ENCODE measurements around the gene EXD1.
"Not testable (repeated sequence)": the region's sequence is repeated elsewhere in the genome, so short reads cannot be mapped to it uniquely, and the experiment has no call there.

The EXD1 gene

DNA sequence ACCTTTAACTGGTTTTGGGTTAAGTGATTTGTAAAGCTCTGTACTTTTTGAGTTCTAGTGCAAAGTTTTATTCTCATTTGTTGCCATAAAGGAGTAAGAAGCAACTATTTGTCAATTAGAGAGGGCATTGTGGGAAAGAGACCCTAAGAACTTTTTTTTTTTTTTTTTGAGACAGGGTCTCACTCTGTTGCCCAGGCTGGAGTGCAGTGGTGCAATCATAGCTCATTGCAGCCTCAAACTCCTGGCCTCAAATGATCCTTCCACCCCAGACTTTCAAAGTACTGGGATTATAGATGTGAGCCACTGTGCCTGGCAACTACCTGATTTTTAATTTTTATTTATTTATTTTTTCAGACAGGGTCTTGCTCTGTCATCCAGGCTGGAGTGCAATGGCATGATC is 5.4 kb upstream of the EXD1 start:
- H3K27me3 ChIP-seq (replicated peaks; ENCODE audit: insufficient read depth, low read length), result no peaks in the 10 kb centered on the region
- H3K9me3 ChIP-seq (replicated peaks; ENCODE audit: insufficient read depth, low read length), result no peaks in the 10 kb centered on the region
- no peak overlapping the region for H3K27ac ChIP-seq (ENCODE audit: low read length)
- no peak overlapping the region for H2AFZ ChIP-seq (ENCODE audit: low read length)
- H3K36me3 ChIP-seq (replicated peaks; ENCODE audit: insufficient read depth, low read length), result no peaks in the 10 kb centered on the region
- no peak for DNase-seq
- peaks cover 41% of the 10 kb centered on the region for H3K79me2 ChIP-seq (ENCODE audit: low read length)
- no peaks in the 10 kb centered on the region for H4K20me1 ChIP-seq (ENCODE audit: insufficient read depth, low read length)
- no peak overlapping the region for H3K4me2 ChIP-seq (ENCODE audit: low read depth, low read length)
- H3F3A ChIP-seq (ENCODE audit: insufficient read depth, low read length), result no peaks in the 10 kb centered on the region
- peaks cover 4% of the 10 kb centered on the region; the same call in 1 of the 2 replicates for H3K4me1 ChIP-seq (ENCODE audit: low read length)
- H3K4me3 ChIP-seq (ENCODE audit: low read length), result no peak overlapping the region
- no peaks in the 10 kb centered on the region for H3K9me2 ChIP-seq (replicated peaks; ENCODE audit: insufficient read depth, low read length)
- TF ChIP-seq EZH2phosphoT487 (IDR thresholded peaks at IDR 0.05; ENCODE audit: low read length) (no peak), EZH2 (optimal IDR thresholded peaks at IDR 0.05; ENCODE audit: low read depth, low read length) (no peak)
- TF ChIP-seq, protein P1, sequence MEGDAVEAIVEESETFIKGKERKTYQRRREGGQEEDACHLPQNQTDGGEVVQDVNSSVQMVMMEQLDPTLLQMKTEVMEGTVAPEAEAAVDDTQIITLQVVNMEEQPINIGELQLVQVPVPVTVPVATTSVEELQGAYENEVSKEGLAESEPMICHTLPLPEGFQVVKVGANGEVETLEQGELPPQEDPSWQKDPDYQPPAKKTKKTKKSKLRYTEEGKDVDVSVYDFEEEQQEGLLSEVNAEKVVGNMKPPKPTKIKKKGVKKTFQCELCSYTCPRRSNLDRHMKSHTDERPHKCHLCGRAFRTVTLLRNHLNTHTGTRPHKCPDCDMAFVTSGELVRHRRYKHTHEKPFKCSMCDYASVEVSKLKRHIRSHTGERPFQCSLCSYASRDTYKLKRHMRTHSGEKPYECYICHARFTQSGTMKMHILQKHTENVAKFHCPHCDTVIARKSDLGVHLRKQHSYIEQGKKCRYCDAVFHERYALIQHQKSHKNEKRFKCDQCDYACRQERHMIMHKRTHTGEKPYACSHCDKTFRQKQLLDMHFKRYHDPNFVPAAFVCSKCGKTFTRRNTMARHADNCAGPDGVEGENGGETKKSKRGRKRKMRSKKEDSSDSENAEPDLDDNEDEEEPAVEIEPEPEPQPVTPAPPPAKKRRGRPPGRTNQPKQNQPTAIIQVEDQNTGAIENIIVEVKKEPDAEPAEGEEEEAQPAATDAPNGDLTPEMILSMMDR (IDR thresholded peaks at IDR 0.05; ENCODE audit: low read length), result no peak
- no peak overlapping the region for H3K9ac ChIP-seq (ENCODE audit: low read length)

DNA sequence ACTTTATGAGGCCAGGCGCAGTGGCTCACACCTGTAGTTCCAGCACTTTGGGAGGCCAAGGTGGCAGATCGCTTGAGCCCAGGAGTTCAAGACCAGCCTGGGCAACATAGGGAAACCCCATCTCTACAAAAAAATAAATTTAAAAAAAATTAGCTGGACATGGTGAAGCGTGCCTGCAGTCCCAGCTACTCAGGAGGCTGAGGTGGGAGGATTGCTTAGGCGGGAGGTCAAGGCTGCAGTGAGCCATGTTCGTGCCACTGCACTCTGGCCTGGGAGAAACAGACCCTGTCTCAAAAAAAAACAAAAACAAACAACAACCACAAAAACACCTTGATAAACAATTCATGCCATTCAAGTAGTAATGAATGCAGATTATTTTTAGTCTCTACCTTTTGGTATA is 4.7 kb upstream of the EXD1 start:
- H3K9ac ChIP-seq (ENCODE audit: low read length); H3K27me3 ChIP-seq (replicated peaks; ENCODE audit: insufficient read depth, low read length); H2AFZ ChIP-seq (ENCODE audit: low read length); H3F3A ChIP-seq (ENCODE audit: insufficient read depth, low read length); H3K4me3 ChIP-seq (ENCODE audit: low read length); H4K20me1 ChIP-seq (ENCODE audit: insufficient read depth, low read length); H3K36me3 ChIP-seq (replicated peaks; ENCODE audit: insufficient read depth, low read length); H3K9me2 ChIP-seq (replicated peaks; ENCODE audit: insufficient read depth, low read length); H3K4me2 ChIP-seq (ENCODE audit: low read depth, low read length); H3K4me1 ChIP-seq (ENCODE audit: low read length); H3K27ac ChIP-seq (ENCODE audit: low read length); DNase-seq; H3K9me3 ChIP-seq (replicated peaks; ENCODE audit: insufficient read depth, low read length): not testable (repeated sequence)
- peaks cover 41% of the 10 kb centered on the region for H3K79me2 ChIP-seq (ENCODE audit: low read length)

DNA sequence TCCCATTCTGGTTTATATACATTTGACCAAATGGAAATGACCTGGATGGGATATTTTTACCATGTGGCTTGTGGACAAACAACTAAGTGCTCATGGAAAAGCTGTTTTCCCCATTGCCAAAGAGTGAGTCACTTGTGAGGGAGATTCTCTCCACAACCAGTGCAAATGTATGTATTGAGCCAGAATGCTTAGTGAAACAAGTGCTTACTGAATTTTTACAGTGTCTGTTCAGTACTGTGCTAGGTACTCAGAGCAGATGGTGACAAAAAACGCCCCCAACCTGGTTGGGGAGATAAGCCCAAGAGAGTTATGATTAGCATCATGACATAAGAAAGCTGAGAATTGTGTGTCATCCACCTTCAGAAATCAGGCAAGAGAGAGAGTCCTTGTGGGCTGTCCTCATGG is 2.8 kb upstream of the EXD1 start:
- H3K27me3 ChIP-seq (replicated peaks; ENCODE audit: insufficient read depth, low read length), result no peaks in the 10 kb centered on the region
- H3F3A ChIP-seq (ENCODE audit: insufficient read depth, low read length), result no peaks in the 10 kb centered on the region
- no peaks in the 10 kb centered on the region for H3K9me3 ChIP-seq (replicated peaks; ENCODE audit: insufficient read depth, low read length)
- no peak overlapping the region for H3K4me2 ChIP-seq (ENCODE audit: low read depth, low read length)
- H3K9me2 ChIP-seq (replicated peaks; ENCODE audit: insufficient read depth, low read length), result no peaks in the 10 kb centered on the region
- peaks cover 4% of the 10 kb centered on the region; the same call in 1 of the 2 replicates for H3K4me1 ChIP-seq (ENCODE audit: low read length)
- no peaks in the 10 kb centered on the region for H3K36me3 ChIP-seq (replicated peaks; ENCODE audit: insufficient read depth, low read length)
- TF ChIP-seq, protein P1 (IDR thresholded peaks at IDR 0.05; ENCODE audit: low read length), result no peak
- TF ChIP-seq EZH2phosphoT487 (IDR thresholded peaks at IDR 0.05; ENCODE audit: low read length), result no peak
- TF ChIP-seq EZH2 (optimal IDR thresholded peaks at IDR 0.05; ENCODE audit: low read depth, low read length), result no peak
- H3K79me2 ChIP-seq (ENCODE audit: low read length), result peaks cover 41% of the 10 kb centered on the region
- H3K9ac ChIP-seq (ENCODE audit: low read length), result no peak overlapping the region
- no peaks in the 10 kb centered on the region for H4K20me1 ChIP-seq (ENCODE audit: insufficient read depth, low read length)
- H2AFZ ChIP-seq (ENCODE audit: low read length), result no peak overlapping the region
- H3K4me3 ChIP-seq (ENCODE audit: low read length), result no peak overlapping the region
- DNase-seq, result no peak
- no peak overlapping the region for H3K27ac ChIP-seq (ENCODE audit: low read length)

DNA sequence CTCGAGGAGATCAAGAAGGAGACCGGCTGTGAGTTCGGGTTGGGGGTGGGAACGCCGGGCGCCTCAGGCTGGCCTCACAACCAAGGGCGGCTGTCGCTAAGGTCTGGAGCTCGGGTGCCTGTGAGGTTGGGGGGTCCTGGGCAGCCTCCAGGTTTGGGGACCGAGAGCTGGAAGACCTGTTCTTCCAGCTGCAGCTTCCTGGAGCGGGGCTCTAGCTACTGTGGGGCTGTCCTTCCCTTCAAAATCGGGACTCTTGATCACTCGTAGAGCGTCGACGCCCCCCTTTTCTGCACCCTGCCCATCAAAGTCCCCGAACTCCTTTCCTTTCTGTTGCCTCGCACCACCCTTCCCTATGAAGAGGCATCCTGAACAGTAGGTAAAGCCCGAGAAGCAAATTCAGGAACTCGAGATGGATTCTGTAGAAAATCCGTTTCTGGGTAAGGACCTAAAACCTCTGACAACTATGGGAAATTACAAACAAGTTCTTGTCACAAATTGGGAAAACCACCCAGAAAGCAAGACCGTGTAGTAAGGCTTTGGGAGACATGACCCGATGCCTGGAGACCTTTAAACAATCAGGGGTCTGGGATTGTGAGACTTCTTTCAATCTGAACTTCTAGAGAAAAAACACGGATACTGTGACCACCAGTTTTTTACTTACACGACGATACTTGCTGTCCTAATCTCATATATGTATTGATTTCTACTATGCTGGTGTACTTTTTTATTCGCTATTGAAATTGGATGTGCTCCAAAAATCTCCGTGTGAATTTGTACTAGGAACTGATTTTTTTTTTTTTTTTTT is 1.1 kb upstream of the EXD1 start:
- Histone ChIP-seq H3F3A (ENCODE audit: insufficient read depth, low read length) (no peaks in the 10 kb centered on the region), H3K9ac (ENCODE audit: low read length) (peak overlapping the region; percentile 89), H3K36me3 (replicated peaks; ENCODE audit: insufficient read depth, low read length) (no peaks in the 10 kb centered on the region), H3K4me3 (ENCODE audit: low read length) (peak overlapping the region; percentile 97), H2AFZ (ENCODE audit: low read length) (peak overlapping the region; percentile 92), H4K20me1 (ENCODE audit: insufficient read depth, low read length) (no peaks in the 10 kb centered on the region), H3K9me3 (replicated peaks; ENCODE audit: insufficient read depth, low read length) (no peaks in the 10 kb centered on the region), H3K27me3 (replicated peaks; ENCODE audit: insufficient read depth, low read length) (no peaks in the 10 kb centered on the region), H3K4me1 (ENCODE audit: low read length) (peaks cover 4% of the 10 kb centered on the region; the same call in 1 of the 2 replicates), H3K79me2 (ENCODE audit: low read length) (peaks cover 38% of the 10 kb centered on the region), H3K4me2 (ENCODE audit: low read depth, low read length) (peak overlapping the region; percentile 85), H3K9me2 (replicated peaks; ENCODE audit: insufficient read depth, low read length) (no peaks in the 10 kb centered on the region), H3K27ac (ENCODE audit: low read length) (peak overlapping the region; percentile 59; the same call in 1 of the 2 replicates)
- TF ChIP-seq, protein P1 (IDR thresholded peaks at IDR 0.05; ENCODE audit: low read length), result no peak
- TF ChIP-seq EZH2 (optimal IDR thresholded peaks at IDR 0.05; ENCODE audit: low read depth, low read length) (no peak), EZH2phosphoT487 (IDR thresholded peaks at IDR 0.05; ENCODE audit: low read length) (no peak)
- no peak for DNase-seq
